B cell (primary cell): ENCODE results near the gene ZDHHC12. TPM values are rescaled to one million over a fixed set of nuclear protein-coding genes. Genes with fewer than 3 reads are reported as not detected.

ENCODE experiments used
- ATAC-seq: fragments of 200-7000 bp; cut with Tn5 transposase; one replicate; pipeline ENCODE4 v1.10.0; 2021; ENCODE audit warnings: low read depth, mild to moderate bottlenecking, moderate number of reproducible peaks, moderate library complexity
- CTCF ChIA-PET: fragments of 350-600 bp; sonication (Branson Sonifier 250); formaldehyde crosslinking; loops from one replicate; lab custom pipeline; 2021; ENCODE audit warnings: antibody characterized with exemption, inconsistent platforms; lab: Charles Lee
- POLR2A ChIA-PET: fragments of 350-600 bp; sonication (Branson Sonifier 250); formaldehyde crosslinking; loops from one replicate; lab custom pipeline; 2021; ENCODE audit warnings: antibody characterized with exemption; lab: Charles Lee
- DNase-seq: peaks from one replicate; pipeline ENCODE4 v3.0.0; 2013
- H2AFZ ChIP-seq: 2 replicates; pipeline ENCODE4 v1.6.1; 2012; ENCODE audit warnings: mild to moderate bottlenecking, low read depth, low read length; ENCODE audit not compliant: insufficient read depth, poor library complexity, severe bottlenecking
- H3K27ac ChIP-seq, 2 donors: 1 replicate in 1 of 2; 2 replicates in 1 of 2; pipeline ENCODE4 v1.5.1; 2012 to 2013; ENCODE audit warnings: low read length in 2 of 2, mild to moderate bottlenecking in 2 of 2, moderate library complexity in 1 of 2
- H3K27me3 ChIP-seq, 4 experiments: fragments of 200-600 bp in 1 of 4; sonication (generic) in 1 of 4; replicated peaks in 1 of 4; 1 replicate in 2 of 4; 2 replicates in 2 of 4; pipeline versions ENCODE4 v1.6.1 to v1.7.0; 2013 to 2016; ENCODE audit warnings: low read length in 3 of 4, mild to moderate bottlenecking in 2 of 4, mixed read lengths in 1 of 4, moderate library complexity in 1 of 4; ENCODE audit not compliant: insufficient read depth in 4 of 4, control insufficient read depth in 3 of 4; ENCODE audit errors: control extremely low read depth in 1 of 4
- H3K36me3 ChIP-seq, 2 experiments: replicated peaks in 1 of 2; 1 replicate in 1 of 2; 2 replicates in 1 of 2; pipeline versions ENCODE4 v1.6.1 to v1.7.1; 2013; ENCODE audit warnings: low read length in 1 of 2; ENCODE audit not compliant: insufficient read depth in 2 of 2, control insufficient read depth in 1 of 2; ENCODE audit errors: control extremely low read depth in 1 of 2, extremely low read depth in 1 of 2
- H3K4me1 ChIP-seq, 2 donors: fragments of 200-600 bp in 1 of 2; sonication (generic) in 1 of 2; 1 replicate in 1 of 2; 2 replicates in 1 of 2; pipeline versions ENCODE4 v1.5.1 to v1.6.1; 2013 to 2017; ENCODE audit warnings: low read length in 2 of 2; ENCODE audit not compliant: control insufficient read depth in 2 of 2, insufficient read depth in 2 of 2
- H3K4me2 ChIP-seq: replicated peaks from 2 replicates; pipeline ENCODE3; 2012; ENCODE audit warnings: mild to moderate bottlenecking, low read depth, low read length; ENCODE audit not compliant: poor library complexity, severe bottlenecking
- H3K4me3 ChIP-seq, 5 experiments: fragments of 200-600 bp in 1 of 5; sonication (generic) in 1 of 5; 1 replicate in 3 of 5; 2 replicates in 2 of 5; pipeline versions ENCODE4 v1.5.1 to v1.7.0; 2011 to 2016; ENCODE audit warnings: low read length in 4 of 5, mild to moderate bottlenecking in 4 of 5, low read depth in 2 of 5, control low read depth in 1 of 5, moderate library complexity in 1 of 5; ENCODE audit not compliant: insufficient read depth in 1 of 5; ENCODE audit errors: control extremely low read depth in 1 of 5, extremely low read depth in 1 of 5
- H3K79me2 ChIP-seq: fragments of 200-600 bp; sonication (generic); one replicate; pipeline ENCODE4 v1.6.0; 2016; ENCODE audit warnings: low read length; ENCODE audit not compliant: control insufficient read depth, insufficient read depth
- H3K9ac ChIP-seq: fragments of 200-600 bp; sonication (generic); 2 replicates; pipeline ENCODE4 v1.6.1; 2017; ENCODE audit warnings: mild to moderate bottlenecking, low read length, moderate library complexity
- H3K9me3 ChIP-seq, 3 donors: one replicate each; pipeline versions ENCODE4 v1.6.1 to v1.7.1; 2013; ENCODE audit warnings: low read length in 2 of 3; ENCODE audit not compliant: control insufficient read depth in 2 of 3, insufficient read depth in 1 of 3; ENCODE audit errors: control extremely low read depth in 1 of 3
- H4K20me1 ChIP-seq: 2 replicates; pipeline ENCODE4 v1.6.0; 2012; ENCODE audit warnings: mild to moderate bottlenecking, low read length; ENCODE audit not compliant: insufficient read depth, control insufficient read depth, poor library complexity, severe bottlenecking
- H3K27ac Mint-ChIP-seq: one replicate; pipeline ENCODE4 v1.8.0; 2021; ENCODE audit warnings: mixed read lengths
- H3K27me3 Mint-ChIP-seq: one replicate; pipeline ENCODE4 v1.8.0; 2021; ENCODE audit warnings: mixed read lengths
- H3K4me1 Mint-ChIP-seq: one replicate; pipeline ENCODE4 v1.8.0; 2021; ENCODE audit warnings: mixed read lengths
- H3K4me3 Mint-ChIP-seq: one replicate; pipeline ENCODE4 v1.8.0; 2021; ENCODE audit warnings: mixed read lengths
- H3K9me3 Mint-ChIP-seq: one replicate; pipeline ENCODE4 v1.8.0; 2022; ENCODE audit warnings: mixed read lengths; ENCODE audit not compliant: insufficient read depth
- EZH2 ChIP-seq: IDR thresholded peaks from 2 replicates; pipeline ENCODE4 v1.6.1; 2012; ENCODE audit warnings: borderline replicate concordance, low read depth, mild to moderate bottlenecking, moderate library complexity, low read length; ENCODE audit not compliant: insufficient read depth, poor library complexity, severe bottlenecking
- WGBS: methylation state at CpG from one replicate; pipeline ENCODE4 v1.1.5; 2013; ENCODE audit warnings: missing lambda C conversion rate; ENCODE audit not compliant: insufficient coverage; 5-methylcytosine and 5-hydroxymethylcytosine counted together
- intact Hi-C: fragments of 100-400 bp; cut with micrococcal nuclease; formaldehyde crosslinking; loops from one replicate; pipeline ENCODE4 v1.10.0; 2022
- polyA plus RNA-seq: library from polyadenylated mRNA; depleted of rRNA; stranded (reverse); fragments of >200 nt; gene quantifications from 2 replicates; pipeline ENCODE4 v1.2.3, GENCODE V29; 2012
- total RNA-seq, 2 donors: library from RNA; stranded (reverse); fragments of 120-200 nt in 1 of 2; gene quantifications; 1 replicate in 1 of 2; 2 replicates in 1 of 2; pipeline versions ENCODE4 v1.2.3 to v1.2.4, GENCODE V29; 2013 to 2022
- TF ChIP-seq, protein P1 (sequence below): fragments of 200-600 bp; IDR thresholded peaks from one replicate; pipeline ENCODE4 v1.8.0; 2022; ENCODE audit warnings: antibody characterized with exemption, mild to moderate bottlenecking

The ZDHHC12 gene
- total and polyA plus RNA-seq, 2 donors (not counting 1 experiment from before 2014, with no cell fraction given), result 28.5 to 47.0 TPM

DNA sequence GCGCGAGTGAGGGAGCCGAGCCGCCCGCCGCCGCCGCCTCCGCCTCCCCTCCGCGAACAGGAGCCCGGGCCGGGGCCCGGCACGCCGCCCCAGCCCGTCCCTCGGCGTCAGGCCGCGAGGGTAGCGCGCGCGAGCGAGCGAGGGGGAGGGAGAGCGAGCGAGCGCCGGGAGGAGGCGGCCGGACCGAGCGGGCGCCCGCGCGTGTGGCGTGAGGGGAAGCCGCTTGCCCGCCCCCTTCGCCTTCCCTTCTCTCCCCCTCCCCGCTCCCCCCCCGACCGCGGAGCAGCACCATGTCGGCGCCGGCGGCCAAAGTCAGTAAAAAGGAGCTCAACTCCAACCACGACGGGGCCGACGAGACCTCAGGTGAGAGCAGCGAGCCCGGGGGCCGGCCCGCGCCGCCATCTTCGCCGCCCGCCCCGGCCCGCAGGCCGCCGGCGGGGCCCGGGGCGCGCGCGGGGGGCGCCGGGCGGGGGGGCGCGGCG is 34.6 kb downstream of the ZDHHC12 start:
- ATAC-seq (peak; percentile 25), DNase-seq (no peak)
- peak overlapping the region; percentile 89 for H3K4me3 Mint-ChIP-seq
- CTCF ChIA-PET, result interaction anchor here (1.3 to 4.3 kb wide), 4 partner anchors 12 to 239 kb away, joined by 3 to 13 read pairs (median 4); partner anchors contain the start of gene PKN3
- TF ChIP-seq EZH2, result no peak
- TF ChIP-seq, protein P1, sequence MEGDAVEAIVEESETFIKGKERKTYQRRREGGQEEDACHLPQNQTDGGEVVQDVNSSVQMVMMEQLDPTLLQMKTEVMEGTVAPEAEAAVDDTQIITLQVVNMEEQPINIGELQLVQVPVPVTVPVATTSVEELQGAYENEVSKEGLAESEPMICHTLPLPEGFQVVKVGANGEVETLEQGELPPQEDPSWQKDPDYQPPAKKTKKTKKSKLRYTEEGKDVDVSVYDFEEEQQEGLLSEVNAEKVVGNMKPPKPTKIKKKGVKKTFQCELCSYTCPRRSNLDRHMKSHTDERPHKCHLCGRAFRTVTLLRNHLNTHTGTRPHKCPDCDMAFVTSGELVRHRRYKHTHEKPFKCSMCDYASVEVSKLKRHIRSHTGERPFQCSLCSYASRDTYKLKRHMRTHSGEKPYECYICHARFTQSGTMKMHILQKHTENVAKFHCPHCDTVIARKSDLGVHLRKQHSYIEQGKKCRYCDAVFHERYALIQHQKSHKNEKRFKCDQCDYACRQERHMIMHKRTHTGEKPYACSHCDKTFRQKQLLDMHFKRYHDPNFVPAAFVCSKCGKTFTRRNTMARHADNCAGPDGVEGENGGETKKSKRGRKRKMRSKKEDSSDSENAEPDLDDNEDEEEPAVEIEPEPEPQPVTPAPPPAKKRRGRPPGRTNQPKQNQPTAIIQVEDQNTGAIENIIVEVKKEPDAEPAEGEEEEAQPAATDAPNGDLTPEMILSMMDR, result no peak
- Histone ChIP-seq H3K4me2 (peak overlapping the region; percentile 73), H3K4me1 (peaks cover 47 to 57% of the 10 kb centered on the region in 2 donors), H3K27ac (peak overlapping the region; percentile 38 to 74), H3K9me3 (no peaks in the 10 kb centered on the region), H3K27me3 (no peaks in the 10 kb centered on the region), H3K4me3 (peak overlapping the region in 4 of 5 experiments; percentile 39 to 76 (median 61)), H4K20me1 (peaks cover 32% of the 10 kb centered on the region), H3K36me3 (peaks cover 13 to 34% of the 10 kb centered on the region in 2 experiments), H2AFZ (peak overlapping the region; percentile 53), H3K9ac (peak overlapping the region; percentile 65), H3K79me2 (peaks cover 77% of the 10 kb centered on the region)
- H3K4me1 Mint-ChIP-seq, result peaks cover 57% of the 10 kb centered on the region
- no peaks in the 10 kb centered on the region for H3K9me3 Mint-ChIP-seq
- peak overlapping the region; percentile 67 for H3K27ac Mint-ChIP-seq
- no peaks in the 10 kb centered on the region for H3K27me3 Mint-ChIP-seq
- POLR2A ChIA-PET, result interaction anchor here (0.5 to 1.9 kb wide), 8 partner anchors 9 to 835 kb away, joined by 3 to 8 read pairs (median 5); partner anchors contain the start of genes DYNC2I2, ENDOG and ENG
- under 1% methylated on average over 64 of the region's 80 CpGs for WGBS
- intact Hi-C loops, result loop anchor here (1.0 to 5.0 kb wide), 8 partner anchors 33 to 232 kb away; partner anchors contain the start of genes DYNC2I2, ENDOG, ODF2 and SPOUT1
